OCI-LY1 (cell line): ENCODE measurements around the gene FGF11.

Experiments used
- CTCF ChIP-seq: fragments of 200-600 bp; sonication (generic), shearing (Covaris generic); IDR thresholded peaks from 2 replicates; pipeline ENCODE4 v1.5.1; 2017; ENCODE audit warnings: mild to moderate bottlenecking, antibody characterized with exemption, low read length, moderate library complexity, mixed read lengths
- EZH2 ChIP-seq: fragments of 200-600 bp; sonication (generic), shearing (Covaris generic); IDR thresholded peaks from 2 replicates; pipeline ENCODE4 v1.8.0; 2017; ENCODE audit warnings: borderline replicate concordance, mixed run types, mild to moderate bottlenecking, antibody characterized with exemption, low read length, moderate library complexity, mixed read lengths

GRCh38 chr17:7407082-7407481 lies 32.2 kb upstream of the FGF11 start:
- no peak for TF ChIP-seq CTCF
- no peak for TF ChIP-seq EZH2
